SK-N-SH (cell line): ENCODE measurements around the gene FAM107B. TPM values are rescaled to one million over a fixed set of nuclear protein-coding genes. Genes with fewer than 3 reads are reported as not detected.

Experiments
- CTCF ChIA-PET: fragments of 300-600, 350-600 bp; formaldehyde crosslinking; extraction: SDS; loops from one replicate; lab custom pipeline; 2021; lab: Yijun Ruan, JAX
- POLR2A ChIA-PET: fragments of 350-600 bp; sonication (Branson Sonifier 250); formaldehyde crosslinking; extraction: SDS; loops from one replicate; lab custom pipeline; 2020; ENCODE audit warnings: antibody characterized with exemption, inconsistent platforms; lab: Yijun Ruan, JAX
- DNase-seq: peaks from one replicate; pipeline ENCODE4 v3.0.0; 2012
- H2AFZ ChIP-seq: fragments of 200-600 bp; sonication (generic); 2 replicates; pipeline ENCODE4 v1.8.1; 2016; ENCODE audit warnings: antibody characterized with exemption, mild to moderate bottlenecking, low read depth
- H3F3A ChIP-seq: fragments of 200-600 bp; sonication (generic); replicated peaks from 2 replicates; pipeline ENCODE3; 2016; ENCODE audit warnings: antibody characterized with exemption, mild to moderate bottlenecking; ENCODE audit not compliant: insufficient read depth
- H3K27ac ChIP-seq, 2 experiments: fragments of 200-500 bp in 1 of 2; fragments of 200-600 bp in 1 of 2; sonication (Bioruptor generic) in 1 of 2; sonication (generic), shearing (Covaris generic) in 1 of 2; 2 replicates each; pipeline versions ENCODE4 v1.5.1 to v1.6.1; 2014 to 2016; ENCODE audit warnings: low read depth in 2 of 2, inconsistent platforms in 1 of 2, low read length in 1 of 2, mild to moderate bottlenecking in 1 of 2, mixed read lengths in 1 of 2
- H3K27me3 ChIP-seq: fragments of 200-600 bp; sonication (generic), shearing (Covaris generic); 2 replicates; pipeline ENCODE4 v1.6.1; 2016; ENCODE audit warnings: mixed run types; ENCODE audit not compliant: insufficient read depth
- H3K36me3 ChIP-seq, 2 experiments: fragments of 200-500 bp in 1 of 2; fragments of 200-600 bp in 1 of 2; sonication (Bioruptor generic) in 1 of 2; sonication (generic) in 1 of 2; replicated peaks in 1 of 2; 2 replicates each; pipeline versions ENCODE3 to v1.5.1; 2014 to 2016; ENCODE audit warnings: low read length in 1 of 2, mild to moderate bottlenecking in 1 of 2; ENCODE audit not compliant: insufficient read depth in 2 of 2, control insufficient read depth in 1 of 2
- H3K4me1 ChIP-seq, 2 experiments: fragments of 200-500 bp in 1 of 2; fragments of 200-600 bp in 1 of 2; sonication (Bioruptor generic) in 1 of 2; sonication (generic), shearing (Covaris generic) in 1 of 2; 2 replicates each; pipeline versions ENCODE4 v1.5.1 to v1.6.1; 2014 to 2016; ENCODE audit warnings: low read depth in 1 of 2, low read length in 1 of 2, mixed run types in 1 of 2; ENCODE audit not compliant: insufficient read depth in 2 of 2, control insufficient read depth in 1 of 2
- H3K4me2 ChIP-seq: fragments of 200-600 bp; sonication (generic), shearing (Covaris generic); 2 replicates; pipeline ENCODE4 v1.6.1; 2017; ENCODE audit warnings: mixed run types
- H3K4me3 ChIP-seq, 2 experiments: fragments of 200-500 bp in 1 of 2; fragments of 200-600 bp in 1 of 2; sonication (Bioruptor generic) in 1 of 2; sonication (generic), shearing (Covaris generic) in 1 of 2; 2 replicates each; pipeline versions ENCODE4 v1.5.1 to v1.8.1; 2014 to 2016; ENCODE audit warnings: low read depth in 2 of 2, inconsistent platforms in 1 of 2, low read length in 1 of 2, mild to moderate bottlenecking in 1 of 2, mixed read lengths in 1 of 2, moderate library complexity in 1 of 2
- H3K79me2 ChIP-seq: fragments of 200-600 bp; sonication (generic); 2 replicates; pipeline ENCODE4 v1.8.1; 2017; ENCODE audit warnings: mild to moderate bottlenecking; ENCODE audit not compliant: insufficient read depth
- H3K9ac ChIP-seq: fragments of 200-600 bp; sonication (generic); 2 replicates; pipeline ENCODE4 v1.6.1; 2017; ENCODE audit warnings: mixed run types
- H3K9me2 ChIP-seq: fragments of 200-600 bp; sonication (generic); 2 replicates; pipeline ENCODE4 v1.6.1; 2017; ENCODE audit warnings: mixed run types
- H3K9me3 ChIP-seq: fragments of 200-600 bp; sonication (generic); 2 replicates; pipeline ENCODE4 v1.6.1; 2017; ENCODE audit warnings: mixed run types, mild to moderate bottlenecking, moderate library complexity
- H4K20me1 ChIP-seq: fragments of 200-600 bp; sonication (generic); 2 replicates; pipeline ENCODE4 v1.6.1; 2017; ENCODE audit warnings: mild to moderate bottlenecking, mixed run types; ENCODE audit not compliant: insufficient read depth
- EZH2phosphoT487 ChIP-seq: fragments of 200-600 bp; sonication (generic); IDR thresholded peaks from 2 replicates; pipeline ENCODE4 v1.6.1; 2017; ENCODE audit warnings: low read depth, mixed run types, mild to moderate bottlenecking, antibody characterized with exemption, moderate library complexity, borderline replicate concordance
- FOSL2 ChIP-seq: IDR thresholded peaks from 2 replicates; pipeline ENCODE4 v1.4.0; 2012; ENCODE audit warnings: low read depth, mild to moderate bottlenecking, moderate library complexity, borderline replicate concordance
- FOXM1 ChIP-seq: IDR thresholded peaks from 2 replicates; pipeline ENCODE4 v1.4.0; 2012; ENCODE audit warnings: low read depth, mild to moderate bottlenecking
- GABPA ChIP-seq: IDR thresholded peaks from 2 replicates; pipeline ENCODE4 v1.4.0; 2012; ENCODE audit warnings: low read depth, mild to moderate bottlenecking
- GATA2 ChIP-seq: sonication (generic); formaldehyde crosslinking; IDR thresholded peaks from 2 replicates; pipeline ENCODE4 v1.5.0; 2020; ENCODE audit warnings: mild to moderate bottlenecking, missing genetic modification reagents
- MXI1 ChIP-seq: IDR thresholded peaks from 2 replicates; pipeline ENCODE4 v1.6.1; 2012; ENCODE audit warnings: mild to moderate bottlenecking, low read depth, low read length, improper control_type of control experiment
- POLR2AphosphoS5 ChIP-seq: IDR thresholded peaks from 2 replicates; pipeline ENCODE4 v1.6.1; 2012; ENCODE audit warnings: low read depth, low read length
- RAD21 ChIP-seq: IDR thresholded peaks from 2 replicates; pipeline ENCODE4 v1.6.1; 2012; ENCODE audit warnings: mild to moderate bottlenecking, low read length
- RFX5 ChIP-seq: IDR thresholded peaks from 2 replicates; pipeline ENCODE4 v1.6.1; 2012; ENCODE audit warnings: mild to moderate bottlenecking, improper control_type of control experiment, low read length
- SIN3A ChIP-seq: IDR thresholded peaks from 2 replicates; pipeline ENCODE4 v1.6.1; 2012; ENCODE audit warnings: low read depth, mild to moderate bottlenecking, low read length, moderate library complexity, borderline replicate concordance
- TCF12 ChIP-seq: IDR thresholded peaks from 2 replicates; pipeline ENCODE4 v1.4.0; 2012
- TEAD4 ChIP-seq: IDR thresholded peaks from 2 replicates; pipeline ENCODE4 v1.4.0; 2012; ENCODE audit warnings: mild to moderate bottlenecking, borderline replicate concordance; ENCODE audit not compliant: insufficient read depth
- whole genome bisulfite sequencing: methylation state at CpG from one replicate; pipeline ENCODE4 v1.1.6; 2017; ENCODE audit warnings: low lambda C conversion rate; 5-methylcytosine and 5-hydroxymethylcytosine counted together
- polyA plus RNA-seq, 3 experiments: library from polyadenylated mRNA; depleted of rRNA; stranded (reverse); fragments of >200 nt; gene quantifications; 2 replicates each; pipeline ENCODE4 v1.2.3, GENCODE V29; 2012
- TF ChIP-seq, protein P1 (sequence below): IDR thresholded peaks from 2 replicates; pipeline ENCODE4 v1.4.0; 2012; ENCODE audit warnings: low read depth, borderline replicate concordance
- TF ChIP-seq, protein P2 (sequence below): IDR thresholded peaks from 2 replicates; pipeline ENCODE4 v1.6.1; 2012; ENCODE audit warnings: mild to moderate bottlenecking, low read depth, low read length, moderate library complexity
- TF ChIP-seq, protein P3 (sequence below): fragments of 150-350 bp; IDR thresholded peaks from 2 replicates; pipeline ENCODE4 v1.6.1; 2017; ENCODE audit warnings: antibody characterized with exemption, low read length, low read depth, borderline replicate concordance
- TF ChIP-seq, protein P4 (sequence below): fragments of 200-600 bp; sonication (generic); IDR thresholded peaks from 2 replicates; pipeline ENCODE4 v1.6.1; 2017; ENCODE audit warnings: antibody characterized with exemption, mild to moderate bottlenecking, moderate library complexity
- TF ChIP-seq, protein P5 (sequence below): fragments of 150-350 bp; IDR thresholded peaks from 2 replicates; pipeline ENCODE4 v1.6.1; 2016; ENCODE audit warnings: mild to moderate bottlenecking, low read depth, low read length

The FAM107B gene
- polyA plus RNA-seq, 1 of the 3 experiments (the other 2 are of a cell fraction), result 1.0 TPM

DNA sequence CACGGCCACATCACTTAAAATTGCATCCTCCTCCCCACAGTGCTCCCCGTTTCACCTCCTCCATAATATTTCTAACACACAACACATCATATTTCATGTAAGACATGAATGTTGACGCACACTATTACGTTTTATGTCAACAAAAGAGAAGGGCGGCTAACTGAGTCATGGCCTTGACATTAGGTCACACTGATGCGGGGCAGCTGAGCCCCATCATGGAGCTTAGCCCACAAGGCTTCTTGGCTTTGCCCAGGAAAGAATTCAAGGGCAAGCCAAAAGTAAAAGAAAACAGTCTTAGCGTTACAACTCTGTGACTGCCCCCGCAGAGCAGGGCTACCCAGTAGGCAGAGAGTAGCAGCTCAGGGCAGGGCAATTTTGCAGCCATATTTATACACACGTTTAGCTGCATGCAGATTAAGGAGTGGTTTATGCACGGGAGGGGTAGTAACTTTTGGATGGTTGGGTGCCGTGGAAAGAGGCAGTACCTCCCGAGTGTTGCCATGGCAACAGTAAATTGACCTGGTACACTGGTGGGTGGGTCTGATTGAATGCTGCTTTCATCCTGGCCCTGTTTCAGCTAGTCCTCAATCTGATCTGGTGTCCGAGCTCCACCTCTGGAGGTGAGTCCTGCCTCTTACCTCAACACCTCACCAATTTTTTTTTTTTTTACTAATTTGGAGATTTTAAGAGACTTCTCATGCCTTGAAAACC is 287.8 kb downstream of the FAM107B start:
- TF ChIP-seq, protein P1, sequence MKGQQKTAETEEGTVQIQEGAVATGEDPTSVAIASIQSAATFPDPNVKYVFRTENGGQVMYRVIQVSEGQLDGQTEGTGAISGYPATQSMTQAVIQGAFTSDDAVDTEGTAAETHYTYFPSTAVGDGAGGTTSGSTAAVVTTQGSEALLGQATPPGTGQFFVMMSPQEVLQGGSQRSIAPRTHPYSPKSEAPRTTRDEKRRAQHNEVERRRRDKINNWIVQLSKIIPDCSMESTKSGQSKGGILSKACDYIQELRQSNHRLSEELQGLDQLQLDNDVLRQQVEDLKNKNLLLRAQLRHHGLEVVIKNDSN, result no peak
- no peak for TF ChIP-seq POLR2AphosphoS5
- TF ChIP-seq GABPA, result no peak
- no peak for TF ChIP-seq MXI1
- TF ChIP-seq GATA2, result no peak
- no peak for TF ChIP-seq TCF12
- no peak for TF ChIP-seq RAD21
- TF ChIP-seq, protein P2, sequence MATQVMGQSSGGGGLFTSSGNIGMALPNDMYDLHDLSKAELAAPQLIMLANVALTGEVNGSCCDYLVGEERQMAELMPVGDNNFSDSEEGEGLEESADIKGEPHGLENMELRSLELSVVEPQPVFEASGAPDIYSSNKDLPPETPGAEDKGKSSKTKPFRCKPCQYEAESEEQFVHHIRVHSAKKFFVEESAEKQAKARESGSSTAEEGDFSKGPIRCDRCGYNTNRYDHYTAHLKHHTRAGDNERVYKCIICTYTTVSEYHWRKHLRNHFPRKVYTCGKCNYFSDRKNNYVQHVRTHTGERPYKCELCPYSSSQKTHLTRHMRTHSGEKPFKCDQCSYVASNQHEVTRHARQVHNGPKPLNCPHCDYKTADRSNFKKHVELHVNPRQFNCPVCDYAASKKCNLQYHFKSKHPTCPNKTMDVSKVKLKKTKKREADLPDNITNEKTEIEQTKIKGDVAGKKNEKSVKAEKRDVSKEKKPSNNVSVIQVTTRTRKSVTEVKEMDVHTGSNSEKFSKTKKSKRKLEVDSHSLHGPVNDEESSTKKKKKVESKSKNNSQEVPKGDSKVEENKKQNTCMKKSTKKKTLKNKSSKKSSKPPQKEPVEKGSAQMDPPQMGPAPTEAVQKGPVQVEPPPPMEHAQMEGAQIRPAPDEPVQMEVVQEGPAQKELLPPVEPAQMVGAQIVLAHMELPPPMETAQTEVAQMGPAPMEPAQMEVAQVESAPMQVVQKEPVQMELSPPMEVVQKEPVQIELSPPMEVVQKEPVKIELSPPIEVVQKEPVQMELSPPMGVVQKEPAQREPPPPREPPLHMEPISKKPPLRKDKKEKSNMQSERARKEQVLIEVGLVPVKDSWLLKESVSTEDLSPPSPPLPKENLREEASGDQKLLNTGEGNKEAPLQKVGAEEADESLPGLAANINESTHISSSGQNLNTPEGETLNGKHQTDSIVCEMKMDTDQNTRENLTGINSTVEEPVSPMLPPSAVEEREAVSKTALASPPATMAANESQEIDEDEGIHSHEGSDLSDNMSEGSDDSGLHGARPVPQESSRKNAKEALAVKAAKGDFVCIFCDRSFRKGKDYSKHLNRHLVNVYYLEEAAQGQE, result no peak
- TF ChIP-seq, protein P3, sequence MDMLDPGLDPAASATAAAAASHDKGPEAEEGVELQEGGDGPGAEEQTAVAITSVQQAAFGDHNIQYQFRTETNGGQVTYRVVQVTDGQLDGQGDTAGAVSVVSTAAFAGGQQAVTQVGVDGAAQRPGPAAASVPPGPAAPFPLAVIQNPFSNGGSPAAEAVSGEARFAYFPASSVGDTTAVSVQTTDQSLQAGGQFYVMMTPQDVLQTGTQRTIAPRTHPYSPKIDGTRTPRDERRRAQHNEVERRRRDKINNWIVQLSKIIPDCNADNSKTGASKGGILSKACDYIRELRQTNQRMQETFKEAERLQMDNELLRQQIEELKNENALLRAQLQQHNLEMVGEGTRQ, result no peak
- no peak for TF ChIP-seq SIN3A
- no peak for TF ChIP-seq RFX5
- TF ChIP-seq TEAD4, result no peak
- TF ChIP-seq, protein P4, sequence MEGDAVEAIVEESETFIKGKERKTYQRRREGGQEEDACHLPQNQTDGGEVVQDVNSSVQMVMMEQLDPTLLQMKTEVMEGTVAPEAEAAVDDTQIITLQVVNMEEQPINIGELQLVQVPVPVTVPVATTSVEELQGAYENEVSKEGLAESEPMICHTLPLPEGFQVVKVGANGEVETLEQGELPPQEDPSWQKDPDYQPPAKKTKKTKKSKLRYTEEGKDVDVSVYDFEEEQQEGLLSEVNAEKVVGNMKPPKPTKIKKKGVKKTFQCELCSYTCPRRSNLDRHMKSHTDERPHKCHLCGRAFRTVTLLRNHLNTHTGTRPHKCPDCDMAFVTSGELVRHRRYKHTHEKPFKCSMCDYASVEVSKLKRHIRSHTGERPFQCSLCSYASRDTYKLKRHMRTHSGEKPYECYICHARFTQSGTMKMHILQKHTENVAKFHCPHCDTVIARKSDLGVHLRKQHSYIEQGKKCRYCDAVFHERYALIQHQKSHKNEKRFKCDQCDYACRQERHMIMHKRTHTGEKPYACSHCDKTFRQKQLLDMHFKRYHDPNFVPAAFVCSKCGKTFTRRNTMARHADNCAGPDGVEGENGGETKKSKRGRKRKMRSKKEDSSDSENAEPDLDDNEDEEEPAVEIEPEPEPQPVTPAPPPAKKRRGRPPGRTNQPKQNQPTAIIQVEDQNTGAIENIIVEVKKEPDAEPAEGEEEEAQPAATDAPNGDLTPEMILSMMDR, result no peak
- no peak for TF ChIP-seq FOSL2
- TF ChIP-seq FOXM1, result no peak
- no peak for TF ChIP-seq EZH2phosphoT487
- TF ChIP-seq, protein P5, sequence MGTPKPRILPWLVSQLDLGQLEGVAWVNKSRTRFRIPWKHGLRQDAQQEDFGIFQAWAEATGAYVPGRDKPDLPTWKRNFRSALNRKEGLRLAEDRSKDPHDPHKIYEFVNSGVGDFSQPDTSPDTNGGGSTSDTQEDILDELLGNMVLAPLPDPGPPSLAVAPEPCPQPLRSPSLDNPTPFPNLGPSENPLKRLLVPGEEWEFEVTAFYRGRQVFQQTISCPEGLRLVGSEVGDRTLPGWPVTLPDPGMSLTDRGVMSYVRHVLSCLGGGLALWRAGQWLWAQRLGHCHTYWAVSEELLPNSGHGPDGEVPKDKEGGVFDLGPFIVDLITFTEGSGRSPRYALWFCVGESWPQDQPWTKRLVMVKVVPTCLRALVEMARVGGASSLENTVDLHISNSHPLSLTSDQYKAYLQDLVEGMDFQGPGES, result no peak
- WGBS, result 40% methylated on average over 13 of the region's 13 CpGs
- H3K9ac ChIP-seq, result no peak overlapping the region
- H3K36me3 ChIP-seq, result no peaks in the 10 kb centered on the region
- no peak overlapping the region for H3K27ac ChIP-seq
- H3K4me3 ChIP-seq, result no peak overlapping the region
- no peaks in the 10 kb centered on the region for H3K79me2 ChIP-seq
- H2AFZ ChIP-seq, result no peak overlapping the region
- ChIA-PET CTCF (interaction anchor here (0.7 to 4.7 kb wide), 4 partner anchors 12 to 336 kb away, joined by 3 to 28 read pairs (median 4); no protein-coding TSS in a partner anchor), POLR2A (interaction anchor here (0.6 kb wide), 2 partner anchors 216 to 1136 kb away, joined by 3 to 5 read pairs; no protein-coding TSS in a partner anchor)
- no peaks in the 10 kb centered on the region for H3K9me2 ChIP-seq
- H3F3A ChIP-seq, result no peaks in the 10 kb centered on the region
- DNase-seq, result no peak
- no peaks in the 10 kb centered on the region for H3K9me3 ChIP-seq
- no peaks in the 10 kb centered on the region for H4K20me1 ChIP-seq
- no peaks in the 10 kb centered on the region for H3K27me3 ChIP-seq
- H3K4me2 ChIP-seq, result no peak overlapping the region
- H3K4me1 ChIP-seq, result no peaks in the 10 kb centered on the region
